GDM1 (cell line): Measurements from ENCODE around the gene TRAPPC3.
A peak's percentile ranks its signal among the peaks of the same experiment; 100 is the strongest.
"Not testable (repeated sequence)": the region's sequence is repeated elsewhere in the genome, so short reads cannot be mapped to it uniquely, and the experiment has no call there.

Experiments used
- DNase-seq: peaks from one replicate; lab custom pipeline; 2025; lab: John Stamatoyannopoulos, UW

The TRAPPC3 gene

GRCh38 chr1:36149237-36149972, at the start of gene TRAPPC3:
TRAPPC3 (minus strand) TSS chr1:36149486; CDS start chr1:36149378, 108 bp downstream.
- DNase-seq = peak; percentile 100

DNA sequence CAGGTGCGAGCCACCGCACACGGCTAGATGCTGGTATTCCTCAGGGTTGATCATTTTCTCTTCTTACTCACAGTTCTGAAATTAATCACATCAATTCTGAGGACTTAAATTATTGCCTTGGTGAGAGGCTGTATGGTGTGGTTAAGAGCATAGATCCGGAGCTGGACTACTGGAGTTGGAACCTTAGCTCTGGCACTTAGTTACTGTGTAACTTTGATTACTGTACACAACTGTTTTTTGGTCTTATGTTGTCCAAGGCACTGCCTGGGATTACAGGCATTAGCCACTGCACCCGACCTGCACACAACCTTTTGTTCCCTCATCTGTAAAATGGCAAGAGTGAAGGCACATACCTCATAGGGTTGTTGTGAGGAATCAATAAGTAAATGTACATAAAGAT, 49.4 kb upstream of the TRAPPC3 start:
- no peak for DNase-seq

GRCh38 chr1:36196805-36197204, 47.5 kb upstream of the TRAPPC3 start:
- DNase-seq = not testable (repeated sequence)

- DNase-seq = peak; percentile 73
These were observed 38.7 kb upstream of the TRAPPC3 start for GRCh38 chr1:36187800-36188593.

GRCh38 chr1:36183309-36183856, 34.1 kb upstream of the TRAPPC3 start:
- no peak for DNase-seq

GRCh38 chr1:36182734-36183133, 33.4 kb upstream of the TRAPPC3 start:
- no peak for DNase-seq

DNA sequence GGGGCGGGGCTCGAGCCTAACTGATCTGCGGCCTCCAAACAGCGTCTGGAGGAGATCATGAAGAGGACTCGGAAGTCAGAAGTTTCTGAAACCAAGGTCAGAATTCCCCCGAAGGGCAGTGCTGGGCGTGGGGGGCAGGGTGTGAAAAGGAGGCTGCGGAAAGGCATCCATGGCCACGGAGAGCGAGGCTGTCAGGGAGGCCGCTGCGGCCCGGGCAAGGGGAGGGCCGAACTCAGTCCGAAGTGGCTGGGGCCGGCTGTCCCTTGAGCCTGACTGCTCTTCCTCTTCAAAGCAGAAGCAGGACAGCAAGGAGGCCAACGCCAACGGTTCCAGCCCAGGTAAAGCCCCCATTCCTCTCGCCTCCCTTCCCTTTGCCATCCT, 29.9 kb upstream of the TRAPPC3 start:
- DNase-seq = no peak

GRCh38 chr1:36178471-36179219, 29.4 kb upstream of the TRAPPC3 start:
- no peak for DNase-seq

- no peak for DNase-seq
These were observed 28.5 kb upstream of the TRAPPC3 start for GRCh38 chr1:36177589-36178431.

DNA sequence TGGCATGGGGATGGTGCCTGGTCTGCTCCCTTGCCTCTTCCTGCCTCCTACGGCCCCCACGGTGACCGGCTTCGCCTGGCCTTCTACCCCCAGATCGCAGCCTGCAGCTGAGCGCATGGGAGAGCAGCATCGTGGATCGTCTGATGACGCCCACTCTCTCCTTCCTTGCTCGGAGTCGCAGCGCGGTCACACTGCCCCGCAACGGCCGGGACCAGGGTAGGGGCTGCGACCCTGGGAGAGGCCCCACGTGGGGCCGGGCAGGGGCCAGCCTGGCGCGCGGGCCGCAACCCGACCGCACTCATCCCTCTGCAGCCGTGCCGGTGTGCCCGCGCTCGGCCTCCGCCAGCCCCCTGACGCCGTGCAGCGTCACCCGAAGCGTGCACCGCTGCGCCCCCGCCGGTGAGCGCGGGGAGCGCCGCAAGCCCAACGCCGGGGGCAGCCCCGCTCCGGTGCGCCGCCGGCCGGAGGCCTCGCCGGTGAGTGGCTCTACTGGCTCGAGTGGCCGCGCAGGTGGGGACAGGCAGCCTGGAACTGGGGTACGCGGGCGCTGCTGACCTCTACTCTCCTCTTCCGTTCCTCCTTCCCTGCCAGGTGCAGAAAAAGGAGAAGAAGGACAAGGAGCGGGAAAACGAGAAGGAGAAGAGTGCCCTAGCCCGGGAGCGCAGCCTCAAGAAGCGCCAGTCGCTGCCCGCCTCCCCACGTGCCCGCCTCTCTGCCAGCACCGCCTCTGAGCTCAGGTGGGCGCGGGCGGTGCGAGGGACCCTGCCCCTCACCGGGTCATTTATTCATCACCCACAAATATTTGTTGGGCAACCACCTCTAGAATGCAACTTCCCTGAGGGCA, 27.0 kb upstream of the TRAPPC3 start:
- no peak for DNase-seq

GRCh38 chr1:36175137-36176095, 26.1 kb upstream of the TRAPPC3 start:
- no peak for DNase-seq

DNA sequence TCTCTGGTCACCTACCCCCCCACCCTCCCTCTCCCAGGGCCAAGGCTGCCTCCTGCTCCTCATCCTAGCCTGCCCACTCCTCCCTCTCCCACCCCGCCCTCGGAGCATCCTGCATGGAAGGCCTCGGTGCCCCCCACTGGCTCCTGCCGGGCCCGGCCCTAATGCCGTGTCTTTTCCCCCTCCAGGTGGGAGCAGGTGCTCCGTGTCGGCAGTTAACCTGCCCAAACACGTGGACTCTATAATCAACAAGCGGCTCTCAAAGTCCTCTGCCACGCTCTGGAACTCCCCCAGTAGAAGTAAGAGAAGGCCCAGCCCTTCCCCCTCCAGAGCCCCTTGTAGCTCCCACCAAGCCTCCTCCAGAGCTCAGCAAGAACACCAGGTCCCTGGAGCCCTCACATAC, 25.4 kb upstream of the TRAPPC3 start:
- no peak for DNase-seq

DNA sequence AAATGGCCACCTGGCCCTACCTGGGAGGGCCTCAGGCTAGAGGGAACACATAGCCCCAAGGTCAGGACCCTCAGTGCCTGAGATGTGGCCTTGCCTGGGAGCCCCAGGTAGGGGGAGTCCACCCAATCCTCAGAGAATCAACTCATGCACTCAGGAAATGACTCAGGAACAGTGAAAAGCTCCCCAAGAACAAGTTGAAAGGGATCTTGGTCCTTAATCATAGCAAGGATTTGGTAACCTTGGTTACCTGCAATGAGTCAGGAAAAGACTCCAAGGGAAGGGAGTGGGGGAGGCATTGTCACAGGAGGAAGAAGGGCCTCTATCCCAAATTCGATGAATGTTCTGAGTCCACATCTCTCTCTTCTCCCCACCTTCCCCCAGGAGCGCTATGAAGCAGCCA, 23.7 kb upstream of the TRAPPC3 start:
- DNase-seq = no peak

DNA sequence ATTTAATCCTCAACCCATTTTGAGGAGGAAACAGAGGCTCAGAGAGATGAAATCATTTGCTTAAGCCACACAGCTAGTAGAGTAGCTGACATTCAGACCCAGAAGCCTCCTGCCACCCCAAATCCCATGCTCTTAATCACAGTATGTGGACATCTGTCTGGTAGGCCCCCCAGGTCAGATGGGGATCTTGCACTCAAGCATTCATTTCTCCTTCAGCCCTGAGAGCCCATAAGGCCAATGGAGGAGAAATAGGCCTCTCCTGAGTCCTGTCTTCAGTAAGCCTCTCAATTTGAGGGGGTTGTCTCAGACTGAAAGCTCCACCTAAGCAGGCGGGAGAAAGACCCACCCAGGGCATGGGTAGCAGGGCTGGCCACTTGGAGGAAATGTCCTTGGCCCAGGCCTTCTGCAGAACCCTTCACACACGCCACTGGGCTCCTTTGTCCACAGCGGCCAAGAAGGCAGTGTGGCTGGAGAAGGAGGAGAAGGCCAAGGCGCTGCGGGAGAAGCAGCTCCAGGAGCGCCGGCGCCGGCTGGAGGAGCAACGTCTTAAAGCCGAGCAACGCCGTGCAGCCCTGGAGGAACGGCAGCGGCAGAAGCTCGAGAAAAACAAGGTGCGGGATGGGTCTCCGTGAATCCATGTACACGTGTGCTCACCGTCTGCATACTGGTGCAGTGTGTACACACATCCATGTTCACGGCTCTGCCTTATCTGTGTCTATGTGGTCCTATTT, 22.9 kb upstream of the TRAPPC3 start:
- DNase-seq = no peak

DNA sequence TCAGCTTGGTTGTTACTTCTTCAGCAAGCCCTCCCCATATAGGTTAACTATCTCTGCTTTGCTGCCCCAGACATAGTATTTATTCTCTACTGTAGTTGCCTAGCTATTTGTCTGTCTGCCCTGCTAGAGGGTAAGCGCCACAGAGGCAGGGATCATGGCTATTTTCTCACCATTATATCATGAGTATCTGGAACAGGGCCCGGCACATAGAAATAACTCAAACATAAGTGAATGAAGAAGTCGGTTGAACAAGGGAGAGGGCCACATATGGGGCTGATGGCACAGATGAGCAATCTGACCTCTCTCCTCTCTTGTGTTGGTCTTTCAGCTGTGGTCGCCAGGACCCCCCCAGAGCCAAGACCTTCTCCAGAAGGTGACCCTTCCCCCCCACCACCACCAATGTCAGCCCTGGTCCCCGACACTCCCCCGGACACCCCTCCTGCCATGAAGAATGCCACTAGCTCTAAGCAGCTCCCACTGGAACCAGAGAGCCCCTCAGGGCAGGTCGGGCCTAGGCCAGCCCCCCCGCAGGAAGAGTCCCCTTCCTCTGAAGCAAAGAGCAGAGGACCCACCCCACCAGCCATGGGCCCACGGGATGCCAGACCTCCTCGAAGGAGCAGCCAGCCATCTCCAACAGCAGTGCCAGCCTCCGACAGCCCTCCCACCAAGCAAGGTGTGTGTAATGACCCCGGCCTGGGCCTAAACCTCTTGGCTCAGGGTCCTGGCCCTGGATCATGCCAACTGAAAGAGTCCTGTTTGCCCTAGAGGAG, 21.5 kb upstream of the TRAPPC3 start:
- no peak for DNase-seq

DNA sequence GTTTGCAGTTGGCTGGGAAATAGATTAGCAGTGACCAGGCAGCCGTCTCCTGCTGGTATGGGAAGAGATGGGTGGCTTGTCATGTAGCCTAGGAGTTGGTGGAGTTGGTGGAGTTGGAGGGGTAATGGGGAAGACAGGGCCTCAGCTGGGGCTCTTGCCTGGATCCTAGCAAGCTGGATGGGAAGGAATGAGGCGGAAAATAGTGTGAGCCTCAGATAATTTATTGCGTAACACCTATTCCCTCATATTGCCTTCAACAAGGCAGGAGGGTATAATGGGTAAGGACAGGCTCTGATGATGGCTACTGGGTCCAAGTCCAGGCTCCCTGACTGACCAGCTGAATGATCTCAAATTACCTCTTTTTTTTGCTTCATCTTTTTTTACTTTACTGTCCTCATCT, 19.2 kb upstream of the TRAPPC3 start:
- no peak for DNase-seq

DNA sequence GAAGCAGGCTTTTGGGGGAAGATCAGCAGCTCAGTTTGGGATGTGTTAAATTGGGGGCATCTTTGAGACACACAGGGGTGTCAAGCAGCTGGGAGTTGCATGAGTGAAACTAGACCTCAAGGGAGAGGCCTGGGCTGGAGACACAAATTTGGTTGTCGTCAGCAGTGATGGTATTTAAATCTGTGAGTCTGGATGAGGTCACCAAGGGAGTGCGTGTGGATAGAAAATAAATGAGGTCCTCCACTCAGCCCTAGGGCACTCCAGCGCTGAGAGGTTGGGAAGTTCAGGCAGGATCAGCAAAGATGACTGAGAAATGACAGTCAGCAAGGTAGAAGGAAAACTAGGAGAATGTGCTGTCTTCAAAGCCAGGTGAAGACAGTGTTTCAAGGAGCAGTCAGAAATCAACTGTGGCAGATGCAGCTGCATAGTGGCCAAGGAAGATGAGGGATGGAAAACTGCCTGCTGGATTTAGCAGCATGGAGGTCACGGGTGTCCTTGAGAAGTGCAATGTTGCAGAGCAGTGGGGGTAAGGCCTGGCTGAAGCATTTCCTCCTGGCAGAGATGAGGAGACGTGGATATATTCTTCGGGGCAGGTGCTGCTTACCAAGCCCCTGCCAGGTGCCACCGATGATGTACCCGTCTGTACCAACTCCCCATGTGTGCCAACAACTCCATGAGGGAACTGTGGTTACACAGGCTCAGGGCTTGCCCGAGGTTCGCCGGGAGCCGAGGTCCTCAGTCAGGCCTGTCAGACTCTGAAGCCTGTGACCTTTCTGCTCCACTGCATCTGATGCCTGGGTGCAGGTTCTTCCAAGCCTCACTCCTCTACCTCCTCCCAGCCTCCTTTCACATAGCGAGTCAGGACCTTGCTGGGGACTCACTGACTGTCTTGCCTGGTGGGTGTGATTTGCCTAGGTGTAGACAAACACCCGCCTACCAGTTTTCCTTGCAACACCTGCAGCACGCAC, 17.9 kb upstream of the TRAPPC3 start:
- no peak for DNase-seq
